GM19324 (cell line): ENCODE results near the gene APOL1.
A peak's percentile ranks its signal among the peaks of the same experiment; 100 is the strongest.
"Not testable (repeated sequence)": the region's sequence is repeated elsewhere in the genome, so short reads cannot be mapped to it uniquely, and the experiment has no call there.

ENCODE experiments used
- ATAC-seq: cut with Tn5 transposase; IDR thresholded peaks from one replicate; pipeline ENCODE4 v1.9.1; 2021; ENCODE audit warnings: mild to moderate bottlenecking, moderate library complexity; ENCODE audit not compliant: unreplicated experiment, low FRiP score

Gene APOL1

DNA sequence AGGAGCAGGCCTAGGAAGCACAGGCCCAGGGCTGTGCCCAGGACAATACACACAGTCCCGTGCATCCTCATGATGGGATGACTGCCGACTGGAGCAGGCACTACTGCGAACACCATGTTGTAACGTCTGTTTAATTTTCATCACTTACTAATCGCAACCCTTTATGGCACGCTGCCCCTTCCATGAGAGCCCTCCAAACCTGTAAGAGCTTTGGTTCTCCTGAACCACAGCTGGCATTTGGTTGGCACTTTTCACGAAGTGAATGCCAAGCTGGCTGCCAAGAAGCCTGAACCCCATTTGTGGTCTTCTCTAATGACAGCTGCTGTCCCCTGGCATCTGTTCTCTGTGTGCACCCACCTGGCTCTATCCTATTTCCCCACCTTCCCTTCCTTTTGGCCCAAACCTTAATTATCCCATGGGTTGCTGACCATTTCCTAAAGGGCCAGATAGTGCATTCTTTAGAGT lies 36.5 kb downstream of the APOL1 start:
- no peak for ATAC-seq

DNA sequence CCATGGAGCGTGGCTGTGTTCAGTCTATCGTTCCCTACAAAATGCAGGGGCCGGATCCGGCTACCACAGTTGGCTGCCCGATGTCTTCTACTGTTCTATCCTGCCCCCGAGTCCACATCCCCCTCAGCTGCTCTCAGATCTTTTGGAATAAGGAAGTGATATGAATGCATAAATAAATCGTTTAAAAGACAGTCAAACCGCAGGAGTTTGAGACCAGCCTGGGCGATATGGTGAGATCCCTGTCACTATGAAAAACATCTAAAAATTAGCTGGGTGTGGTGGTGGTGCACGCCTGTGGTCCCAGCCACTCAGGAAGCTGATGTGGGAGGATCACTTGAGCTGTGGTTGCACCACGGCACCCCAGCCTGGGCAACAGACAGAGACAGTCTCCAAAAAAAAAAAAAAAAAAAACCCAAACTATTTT lies 37.0 kb downstream of the APOL1 start:
- not testable (repeated sequence) for ATAC-seq

DNA sequence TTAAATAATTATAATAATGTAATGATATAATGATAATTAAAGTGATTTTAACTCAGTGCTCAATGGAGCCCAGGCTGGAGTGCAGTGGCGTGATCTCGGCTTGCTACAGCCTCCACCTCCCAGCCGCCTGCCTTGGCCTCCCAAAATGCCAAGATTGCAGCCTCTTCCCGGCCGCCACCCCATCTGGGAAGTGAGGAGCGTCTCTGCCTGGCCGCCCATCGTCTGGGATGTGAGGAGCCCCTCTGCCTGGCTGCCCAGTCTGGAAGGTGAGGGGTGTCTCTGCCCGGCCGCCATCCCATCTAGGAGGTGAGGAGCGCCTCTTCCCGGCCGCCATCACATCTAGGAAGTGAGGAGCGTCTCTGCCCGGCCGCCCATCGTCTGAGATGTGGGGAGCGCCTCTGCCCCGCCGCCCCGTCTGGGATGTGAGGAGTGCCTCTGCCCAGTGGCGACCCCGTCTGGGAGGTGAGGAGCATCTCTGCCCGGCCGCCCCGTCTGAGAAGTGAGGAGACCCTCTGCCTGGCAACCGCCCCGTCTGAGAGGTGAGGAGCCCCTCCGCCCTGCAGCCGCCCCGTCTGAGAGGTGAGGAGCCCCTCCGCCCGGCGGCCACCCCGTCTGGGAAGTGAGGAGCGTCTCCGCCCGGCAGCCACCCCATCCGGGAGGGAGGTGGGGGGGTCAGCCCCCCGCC lies 37.6 kb downstream of the APOL1 start:
- ATAC-seq: not testable (repeated sequence)

GRCh38 chr22:36291831-36292740 lies 39.2 kb downstream of the APOL1 start:
- no peak for ATAC-seq

- no peak for ATAC-seq
Observed at GRCh38 chr22:36292823-36293530, 40.0 kb downstream of the APOL1 start.

DNA sequence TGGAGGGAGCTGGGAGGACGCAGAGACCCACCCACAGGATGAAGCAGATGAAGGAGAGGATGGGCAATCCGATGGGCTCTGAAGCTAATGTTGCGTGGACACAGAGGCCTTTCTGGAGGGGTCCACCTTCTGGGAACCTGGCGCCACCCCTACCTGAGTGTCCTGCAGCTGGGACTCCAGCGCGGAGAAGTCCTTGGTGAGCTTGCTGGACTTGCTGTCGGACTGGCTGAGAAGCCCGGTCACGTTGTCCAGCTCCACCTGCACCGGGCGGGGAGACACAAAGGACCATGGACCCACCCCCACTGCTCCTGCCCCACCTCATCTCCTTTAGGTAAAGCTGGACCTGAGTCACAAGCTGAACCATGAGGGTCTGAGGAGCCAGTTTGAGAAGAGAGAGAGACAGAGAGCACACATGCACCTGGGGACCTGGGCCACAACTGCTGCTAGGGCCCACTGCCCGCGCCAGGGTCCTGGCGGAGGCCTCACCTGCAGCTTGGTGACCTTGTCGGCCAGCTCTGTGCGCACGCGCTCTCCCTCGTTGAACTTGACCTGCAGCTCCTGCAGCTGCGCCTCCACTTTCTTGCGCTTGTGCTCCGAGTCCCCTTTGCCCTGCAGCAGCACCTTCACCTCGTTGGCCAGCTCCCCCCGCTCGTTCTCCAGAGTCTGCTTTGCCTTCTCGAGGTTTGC lies 40.8 kb downstream of the APOL1 start:
- no peak for ATAC-seq

DNA sequence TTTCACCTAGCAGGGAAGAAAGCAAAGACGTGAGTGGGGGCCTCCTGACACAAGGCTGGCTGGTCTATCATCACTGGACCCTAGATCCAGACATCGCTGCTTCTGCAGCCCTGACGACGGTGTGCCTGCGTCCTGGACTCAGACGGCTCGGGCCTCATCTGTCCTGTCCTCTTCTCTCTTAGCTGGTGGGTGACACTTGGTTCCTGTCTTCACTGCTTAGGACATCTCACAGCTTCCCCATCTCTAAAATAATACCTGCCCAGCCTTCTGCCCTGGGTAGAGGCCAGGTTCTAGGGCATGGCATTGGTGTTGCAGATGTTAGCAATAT lies 41.3 kb downstream of the APOL1 start:
- ATAC-seq: no peak

- ATAC-seq: no peak
Observed at GRCh38 chr22:36294801-36295200, 41.9 kb downstream of the APOL1 start.

GRCh38 chr22:36295247-36295646 lies 42.3 kb downstream of the APOL1 start:
- no peak for ATAC-seq

DNA sequence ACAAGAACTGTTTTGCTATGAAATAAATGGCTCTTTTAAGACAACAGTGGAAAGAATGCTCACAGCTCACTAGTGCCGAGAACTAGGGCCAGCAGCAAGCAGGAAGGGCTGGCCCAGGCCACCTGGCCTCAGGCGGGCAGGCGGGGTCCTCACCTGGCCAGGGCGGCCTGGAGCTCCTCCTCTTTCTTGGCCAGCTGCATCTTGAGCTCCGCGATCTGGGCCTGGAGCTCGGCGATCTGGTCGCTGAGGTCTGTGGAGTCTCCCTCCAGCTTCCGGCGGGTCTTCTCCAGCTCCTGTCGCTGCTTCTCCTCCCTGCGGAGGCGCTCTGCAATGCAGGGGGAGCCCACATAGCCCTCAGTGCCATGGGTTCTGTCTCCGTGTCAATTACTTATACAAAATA lies 43.8 kb downstream of the APOL1 start:
- ATAC-seq: no peak

- ATAC-seq: no peak
Observed at GRCh38 chr22:36297568-36297967, 44.6 kb downstream of the APOL1 start.

- no peak for ATAC-seq
Observed at GRCh38 chr22:36298118-36298517, 45.2 kb downstream of the APOL1 start.

DNA sequence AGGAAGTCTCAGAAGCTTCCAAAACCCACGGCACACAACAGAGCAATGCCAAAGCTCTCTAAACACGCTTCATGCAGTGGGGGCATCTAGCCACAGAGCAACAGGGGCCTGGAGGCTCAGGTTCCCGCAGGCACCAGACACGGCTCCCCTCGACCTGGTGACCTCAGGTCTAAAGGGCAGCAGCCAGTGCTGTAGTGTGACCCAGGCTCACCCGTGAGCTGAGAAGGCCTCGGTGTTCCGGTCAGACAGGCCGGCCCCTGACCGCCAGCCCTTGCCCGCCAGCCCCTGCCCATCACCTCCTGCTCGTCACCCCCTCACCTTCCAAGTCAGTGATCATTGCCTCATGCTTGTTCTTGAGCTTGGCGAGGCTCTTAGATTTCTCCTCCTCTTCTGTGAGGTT lies 45.7 kb downstream of the APOL1 start:
- ATAC-seq: no peak

DNA sequence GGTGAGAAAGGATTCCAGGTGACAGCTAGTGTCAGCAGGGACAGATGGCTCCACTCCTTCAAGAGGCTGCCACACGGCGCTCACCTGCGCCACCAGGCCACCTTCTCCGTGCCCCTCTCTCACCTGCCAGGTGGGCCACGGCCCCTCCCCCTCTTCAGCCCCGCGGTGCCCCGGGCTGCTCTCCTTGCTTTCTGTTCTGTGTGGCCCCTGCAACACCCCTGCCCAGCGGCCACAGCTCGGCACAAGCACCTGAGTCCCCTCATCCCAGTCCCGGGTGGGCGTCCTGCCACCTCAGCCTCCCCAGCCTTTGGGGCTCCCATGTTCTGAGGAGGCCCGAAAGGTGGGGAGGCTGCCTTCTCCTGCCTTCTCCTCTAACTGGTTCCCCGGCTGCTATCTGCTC lies 46.4 kb downstream of the APOL1 start:
- ATAC-seq: no peak

GRCh38 chr22:36299911-36300310 lies 47.0 kb downstream of the APOL1 start:
- ATAC-seq: no peak

DNA sequence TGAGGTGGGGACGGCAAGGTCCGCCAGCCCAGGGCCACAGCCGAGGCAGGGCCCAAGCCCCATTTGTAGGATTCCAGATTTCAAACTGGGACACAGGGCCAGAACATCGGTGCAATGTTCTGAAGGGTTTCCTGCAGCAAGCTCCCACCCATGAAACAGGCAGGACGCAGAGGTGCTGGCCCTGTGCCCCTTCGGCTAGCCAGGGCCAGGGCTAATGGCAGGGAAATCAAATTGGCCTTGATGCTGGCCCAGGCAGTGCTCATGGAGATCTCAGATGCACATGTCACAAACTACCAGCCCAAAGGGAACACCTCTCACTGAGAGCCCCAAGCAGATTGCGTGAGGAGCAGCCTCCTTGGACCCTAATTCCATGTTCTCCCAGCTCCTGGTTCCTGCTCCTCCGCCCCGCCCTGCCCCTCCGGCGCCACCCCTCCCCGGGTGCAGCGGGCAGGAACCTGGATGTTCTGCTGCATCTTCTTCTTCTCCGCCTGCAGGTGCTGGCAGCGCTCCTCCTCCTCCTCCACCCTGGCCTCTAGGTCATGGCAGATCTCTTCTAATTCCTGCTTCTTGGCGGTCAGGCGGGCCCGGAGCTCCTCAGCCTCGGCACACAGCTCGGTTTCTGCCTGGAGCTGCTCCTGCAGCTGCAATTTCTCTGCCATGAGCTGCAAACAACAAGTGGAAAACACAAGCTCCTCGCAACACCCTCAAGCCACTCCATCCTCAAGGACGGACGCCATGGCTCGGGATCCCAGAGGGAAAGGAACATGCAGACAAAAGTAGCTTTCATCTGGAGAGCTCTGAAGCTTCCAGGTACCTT lies 47.7 kb downstream of the APOL1 start:
- ATAC-seq: no peak

DNA sequence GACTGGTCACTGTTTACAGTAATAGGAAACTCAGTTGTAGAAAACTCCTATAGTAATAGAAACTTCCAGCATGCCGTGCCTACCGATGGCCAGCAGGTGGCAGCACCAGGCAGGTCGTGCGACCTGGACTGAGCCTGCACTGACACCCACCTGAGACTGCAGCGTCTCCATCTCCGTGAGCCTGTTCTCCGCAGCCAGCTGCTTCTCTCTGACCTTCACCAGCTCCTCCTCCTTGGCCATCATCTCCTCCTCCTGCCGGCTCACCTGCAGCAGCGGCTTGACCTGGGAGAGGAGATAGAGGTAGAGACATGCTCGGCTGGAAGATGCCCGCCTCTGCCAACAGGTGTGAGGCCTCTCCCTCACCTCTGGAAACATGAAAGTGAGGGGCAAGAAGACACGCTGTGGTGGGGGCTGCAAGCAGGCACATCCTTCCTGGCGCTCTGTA lies 48.5 kb downstream of the APOL1 start:
- ATAC-seq: peak; percentile 38

DNA sequence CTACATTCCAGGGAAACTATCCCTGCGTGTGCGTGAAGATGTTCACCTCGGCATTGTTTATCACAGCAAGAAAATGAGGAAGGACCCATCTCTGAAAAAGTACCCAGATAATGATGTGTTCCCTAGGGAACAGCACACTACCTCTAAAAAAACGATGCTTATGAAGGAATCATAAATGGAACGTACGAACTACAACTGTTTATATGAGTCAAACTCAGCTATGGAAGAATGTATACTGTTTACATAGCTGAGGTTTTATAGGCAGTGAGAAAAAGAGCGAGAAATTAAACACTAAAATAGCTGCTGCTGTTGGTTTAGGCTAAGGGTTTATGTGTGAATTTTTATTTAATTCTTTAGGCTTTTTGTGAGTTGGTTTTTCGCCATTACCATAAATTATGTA lies 48.9 kb downstream of the APOL1 start:
- ATAC-seq: no peak

DNA sequence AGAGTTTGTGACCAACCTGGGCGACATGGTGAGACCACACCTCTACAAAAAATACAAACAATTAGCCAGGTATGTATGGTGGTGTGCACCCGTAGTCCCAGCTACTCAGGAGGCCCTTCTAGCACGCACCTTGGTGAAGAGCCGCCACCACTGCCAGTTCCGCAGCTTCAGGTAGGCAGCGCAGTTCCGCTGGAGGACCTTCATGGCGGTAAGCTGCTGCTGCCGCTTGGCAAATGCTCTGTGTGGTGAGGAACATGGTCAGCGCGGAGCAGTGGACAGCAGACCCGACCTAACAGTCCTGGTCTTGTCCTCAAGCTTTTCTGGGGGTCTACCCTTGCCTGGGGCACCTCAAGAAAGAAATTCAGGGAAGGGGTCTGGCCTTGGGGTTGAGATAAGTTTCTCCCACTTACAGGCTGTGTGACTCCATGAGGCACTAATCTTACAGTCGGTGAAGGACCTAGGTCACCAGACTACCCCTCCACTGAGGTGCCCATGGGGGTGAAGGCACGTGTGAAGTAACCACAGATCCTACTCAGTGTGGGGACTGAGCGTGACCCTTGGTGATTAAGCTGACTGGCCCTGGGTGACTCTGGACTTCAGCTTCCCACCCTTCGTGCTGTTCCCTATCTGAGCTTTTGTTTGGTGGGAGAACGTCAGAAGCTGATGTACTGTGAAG lies 49.6 kb downstream of the APOL1 start:
- no peak for ATAC-seq
